Neural crest cell (in vitro differentiated cells): ENCODE measurements around the gene NUCB2. TPM values are rescaled to one million over a fixed set of nuclear protein-coding genes. Genes with fewer than 3 reads are reported as not detected.

Experiments used
- DNase-seq: peaks from one replicate; pipeline ENCODE4 v3.0.0; 2021; ENCODE audit warnings: low read depth, mixed read lengths, low spot score
- H3K27ac Mint-ChIP-seq: one replicate; pipeline ENCODE4 v1.8.0; 2021; ENCODE audit warnings: mild to moderate bottlenecking, mixed read lengths; ENCODE audit not compliant: unreplicated experiment
- H3K27me3 Mint-ChIP-seq: 2 replicates; pipeline ENCODE4 v1.8.0; 2021; ENCODE audit warnings: low read depth, mild to moderate bottlenecking, mixed read lengths
- H3K36me3 Mint-ChIP-seq: 2 replicates; pipeline ENCODE4 v1.8.0; 2021; ENCODE audit warnings: low read depth, mild to moderate bottlenecking, mixed read lengths
- H3K4me1 Mint-ChIP-seq: 2 replicates; pipeline ENCODE4 v1.8.0; 2021; ENCODE audit warnings: mixed read lengths
- H3K4me3 Mint-ChIP-seq: one replicate; pipeline ENCODE4 v1.8.0; 2021; ENCODE audit warnings: mild to moderate bottlenecking, mixed read lengths
- H3K9me3 Mint-ChIP-seq: 2 replicates; pipeline ENCODE4 v1.8.0; 2021; ENCODE audit warnings: mixed read lengths
- CTCF ChIP-seq: fragments of 200-600 bp; sonication (generic); conservative IDR thresholded peaks from 2 replicates; pipeline ENCODE4 v1.5.0; 2021; ENCODE audit warnings: antibody characterized with exemption, mild to moderate bottlenecking
- total RNA-seq: library from RNA; stranded (reverse); gene quantifications from 2 replicates; pipeline ENCODE4 v1.2.1, GENCODE V29; 2021

The NUCB2 gene
- total RNA-seq, 1 donor from 2014 or later, result 59.3 TPM

GRCh38 chr11:17252704-17253103 lies 23.8 kb upstream of the NUCB2 start:
- no peaks in the 10 kb centered on the region for H3K4me1 Mint-ChIP-seq
- DNase-seq, result no peak
- no peak overlapping the region for H3K27ac Mint-ChIP-seq

GRCh38 chr11:17256512-17256911 lies 20.0 kb upstream of the NUCB2 start:
- no peak for DNase-seq
- H3K4me3 Mint-ChIP-seq, result no peak overlapping the region
- no peaks in the 10 kb centered on the region for H3K9me3 Mint-ChIP-seq
- no peak overlapping the region for H3K27ac Mint-ChIP-seq
- no peaks in the 10 kb centered on the region for H3K27me3 Mint-ChIP-seq
- TF ChIP-seq CTCF, result no peak
- no peaks in the 10 kb centered on the region for H3K36me3 Mint-ChIP-seq
- no peaks in the 10 kb centered on the region for H3K4me1 Mint-ChIP-seq

More at GRCh38 chr11:17252704-17253103, 23.8 kb upstream of the NUCB2 start:
- no peaks in the 10 kb centered on the region for H3K9me3 Mint-ChIP-seq
- H3K36me3 Mint-ChIP-seq, result no peaks in the 10 kb centered on the region
- H3K4me3 Mint-ChIP-seq, result no peak overlapping the region
- no peak for TF ChIP-seq CTCF
- no peaks in the 10 kb centered on the region for H3K27me3 Mint-ChIP-seq

GRCh38 chr11:17257196-17257595 lies 19.3 kb upstream of the NUCB2 start:
- H3K4me3 Mint-ChIP-seq, result no peak overlapping the region
- no peaks in the 10 kb centered on the region for H3K36me3 Mint-ChIP-seq
- H3K4me1 Mint-ChIP-seq, result no peaks in the 10 kb centered on the region
- no peaks in the 10 kb centered on the region for H3K27me3 Mint-ChIP-seq
- no peak for DNase-seq
- no peak overlapping the region for H3K27ac Mint-ChIP-seq
- TF ChIP-seq CTCF, result no peak
- no peaks in the 10 kb centered on the region for H3K9me3 Mint-ChIP-seq

GRCh38 chr11:17258670-17259069 lies 17.9 kb upstream of the NUCB2 start:
- TF ChIP-seq CTCF, result no peak
- H3K27ac Mint-ChIP-seq, result no peak overlapping the region
- no peak for DNase-seq
- H3K27me3 Mint-ChIP-seq, result no peaks in the 10 kb centered on the region
- H3K9me3 Mint-ChIP-seq, result no peaks in the 10 kb centered on the region
- H3K4me1 Mint-ChIP-seq, result no peaks in the 10 kb centered on the region
- no peak overlapping the region for H3K4me3 Mint-ChIP-seq
- no peaks in the 10 kb centered on the region for H3K36me3 Mint-ChIP-seq

- DNase-seq, result no peak
- Mint-ChIP-seq H3K9me3 (no peaks in the 10 kb centered on the region), H3K27ac (no peak overlapping the region), H3K4me3 (no peak overlapping the region), H3K36me3 (no peaks in the 10 kb centered on the region), H3K27me3 (no peaks in the 10 kb centered on the region), H3K4me1 (no peaks in the 10 kb centered on the region)
- TF ChIP-seq CTCF, result no peak
Measured at GRCh38 chr11:17259519-17259918, 17.0 kb upstream of the NUCB2 start.

- no peak overlapping the region for H3K27ac Mint-ChIP-seq
- TF ChIP-seq CTCF, result no peak
- H3K9me3 Mint-ChIP-seq, result no peaks in the 10 kb centered on the region
- no peaks in the 10 kb centered on the region for H3K36me3 Mint-ChIP-seq
- no peak overlapping the region for H3K4me3 Mint-ChIP-seq
- H3K4me1 Mint-ChIP-seq, result no peaks in the 10 kb centered on the region
- DNase-seq, result no peak
- no peaks in the 10 kb centered on the region for H3K27me3 Mint-ChIP-seq
Measured at GRCh38 chr11:17260020-17260419, 16.5 kb upstream of the NUCB2 start.
